Activated CD4-positive, alpha-beta T cell treated with anti-CD3 and anti-CD28 coated beads for 36 hours (primary cell): ENCODE results near the gene SNRPN. TPM values are rescaled to one million over a fixed set of nuclear protein-coding genes. Genes with fewer than 3 reads are reported as not detected.
A peak's percentile ranks its signal among the peaks of the same experiment; 100 is the strongest.

ENCODE experiments used
- ATAC-seq: fragments of 200-7000 bp; cut with Tn5 transposase; one replicate; pipeline ENCODE4 v1.10.0; 2021; ENCODE audit warnings: mild to moderate bottlenecking, moderate library complexity
- CTCF ChIA-PET: fragments of 350-600 bp; sonication (Branson Sonifier 250); formaldehyde crosslinking; loops from one replicate; lab custom pipeline; 2021; ENCODE audit warnings: antibody characterized with exemption; lab: Charles Lee
- POLR2A ChIA-PET: fragments of 350-600 bp; sonication (Branson Sonifier 250); formaldehyde crosslinking; loops from one replicate; lab custom pipeline; 2021; ENCODE audit warnings: antibody characterized with exemption, inconsistent platforms; lab: Charles Lee
- DNase-seq: peaks from one replicate; pipeline ENCODE4 v3.0.0-alpha.2; 2020
- H3K27ac Mint-ChIP-seq: one replicate; pipeline ENCODE4 v1.8.0; 2021; ENCODE audit warnings: mixed read lengths
- H3K27me3 Mint-ChIP-seq: one replicate; pipeline ENCODE4 v1.8.0; 2021; ENCODE audit warnings: mixed read lengths
- H3K36me3 Mint-ChIP-seq: one replicate; pipeline ENCODE4 v1.8.0; 2021; ENCODE audit warnings: low read depth, mixed read lengths
- H3K4me1 Mint-ChIP-seq: one replicate; pipeline ENCODE4 v1.8.0; 2021; ENCODE audit warnings: mixed read lengths
- H3K4me3 Mint-ChIP-seq: one replicate; pipeline ENCODE4 v1.8.0; 2021; ENCODE audit warnings: mild to moderate bottlenecking, moderate library complexity, mixed read lengths
- H3K9me3 Mint-ChIP-seq: one replicate; pipeline ENCODE4 v1.8.0; 2021; ENCODE audit warnings: low read depth, mixed read lengths
- intact Hi-C, 2 experiments: fragments of 100-400 bp; cut with DNase I in 1 of 2; cut with micrococcal nuclease in 1 of 2; formaldehyde crosslinking; loops; one replicate each; pipeline versions ENCODE4 v1.14.2 to v1.15.1; 2022 to 2024; cut with DNase I, micrococcal nuclease
- total RNA-seq, 2 experiments: library from RNA; stranded (reverse); gene quantifications; one replicate each; pipeline ENCODE4 v1.2.3, GENCODE V29; 2021

The SNRPN gene
- total RNA-seq, 2 experiments from 2014 or later, result 62.2 to 70.3 TPM

GRCh38 chr15:24943361-24943760 is 11.4 kb upstream of the SNRPN start:
- ChIA-PET POLR2A (no interaction called here), CTCF (no interaction called here)
- Mint-ChIP-seq H3K9me3 (peaks cover 11% of the 10 kb centered on the region), H3K27ac (no peak overlapping the region), H3K27me3 (no peaks in the 10 kb centered on the region), H3K4me1 (no peaks in the 10 kb centered on the region), H3K36me3 (no peaks in the 10 kb centered on the region), H3K4me3 (no peak overlapping the region)
- ATAC-seq (no peak), DNase-seq (no peak)
- intact Hi-C loops, result no loop called here

DNA sequence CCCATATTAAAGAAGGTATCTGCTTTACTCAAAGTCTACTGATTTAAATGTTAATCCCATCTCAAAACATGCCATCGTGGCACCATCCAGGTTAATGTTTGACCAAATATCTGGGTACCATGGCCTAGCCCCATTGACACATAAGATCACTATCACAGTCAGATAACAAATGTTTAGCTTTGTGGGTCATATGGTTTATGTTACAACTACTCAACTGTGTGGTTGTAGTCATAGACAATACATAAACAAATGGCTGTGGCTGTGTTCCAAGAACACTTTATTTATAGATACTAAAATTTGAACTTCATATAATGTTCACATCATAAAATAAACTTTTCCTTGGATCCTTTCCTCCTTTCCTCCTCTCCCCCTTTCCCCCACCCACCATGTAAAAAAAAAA is 9.8 kb upstream of the SNRPN start:
- intact Hi-C loops, result no loop called here
- ChIA-PET CTCF (no interaction called here), POLR2A (no interaction called here)
- H3K27me3 Mint-ChIP-seq, result no peaks in the 10 kb centered on the region
- ATAC-seq (no peak), DNase-seq (no peak)
- no peaks in the 10 kb centered on the region for H3K36me3 Mint-ChIP-seq
- peaks cover 8% of the 10 kb centered on the region for H3K9me3 Mint-ChIP-seq
- no peak overlapping the region for H3K4me3 Mint-ChIP-seq
- no peak overlapping the region for H3K27ac Mint-ChIP-seq
- H3K4me1 Mint-ChIP-seq, result no peaks in the 10 kb centered on the region

DNA sequence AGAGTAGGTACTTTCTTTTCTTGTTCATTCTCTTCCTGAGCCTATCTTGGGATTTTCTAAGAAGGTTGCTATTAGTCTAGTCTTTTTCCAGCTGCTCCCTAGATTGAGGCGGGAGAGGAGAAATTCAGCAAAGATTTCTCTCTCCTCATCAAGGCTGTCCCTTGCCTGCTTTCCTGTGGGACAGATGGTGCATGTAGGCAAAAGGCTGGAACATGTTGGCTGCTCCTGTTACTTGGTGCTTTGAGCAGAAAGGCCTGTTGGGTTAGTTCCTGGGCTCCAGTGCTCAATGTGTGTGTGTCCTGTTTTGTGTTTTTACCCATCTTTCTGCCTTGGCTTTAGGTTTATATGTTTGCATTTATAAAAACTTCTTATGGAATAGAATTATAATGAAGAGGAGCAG is 9.1 kb upstream of the SNRPN start:
- H3K36me3 Mint-ChIP-seq, result no peaks in the 10 kb centered on the region
- CTCF ChIA-PET, result no interaction called here
- no peak for ATAC-seq
- H3K9me3 Mint-ChIP-seq, result peaks cover 3% of the 10 kb centered on the region
- H3K4me3 Mint-ChIP-seq, result no peak overlapping the region
- intact Hi-C loops, result no loop called here
- POLR2A ChIA-PET, result interaction anchor here (0.7 kb wide), 1 partner anchor 138 kb away, joined by 3 read pairs; no protein-coding TSS in a partner anchor
- H3K27ac Mint-ChIP-seq, result no peak overlapping the region
- no peaks in the 10 kb centered on the region for H3K4me1 Mint-ChIP-seq
- H3K27me3 Mint-ChIP-seq, result no peaks in the 10 kb centered on the region
- DNase-seq, result no peak

DNA sequence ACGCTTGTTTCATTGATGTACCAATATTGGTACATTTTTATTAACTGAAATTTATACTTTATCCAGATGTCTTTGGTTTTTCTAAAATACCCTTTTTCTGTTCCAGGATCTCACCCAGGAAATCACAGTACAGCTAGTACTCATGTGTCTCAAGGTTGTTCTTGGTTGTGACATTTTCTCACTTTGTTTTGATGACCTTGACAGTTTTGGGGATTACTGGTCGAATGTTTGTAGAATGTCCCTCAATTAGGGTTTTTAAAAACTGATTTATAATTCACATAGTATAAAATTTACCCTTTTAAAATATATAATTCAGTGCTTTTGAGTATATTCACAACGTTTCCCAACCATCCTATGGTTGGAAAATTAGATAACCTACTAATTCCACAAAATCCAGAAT is 6.3 kb upstream of the SNRPN start:
- no peak for DNase-seq
- H3K4me1 Mint-ChIP-seq, result no peaks in the 10 kb centered on the region
- ATAC-seq, result no peak
- ChIA-PET POLR2A (no interaction called here), CTCF (no interaction called here)
- no peaks in the 10 kb centered on the region for H3K9me3 Mint-ChIP-seq
- no peaks in the 10 kb centered on the region for H3K36me3 Mint-ChIP-seq
- no peak overlapping the region for H3K27ac Mint-ChIP-seq
- intact Hi-C loops, result no loop called here
- H3K4me3 Mint-ChIP-seq, result no peak overlapping the region
- H3K27me3 Mint-ChIP-seq, result no peaks in the 10 kb centered on the region

- peaks cover 10% of the 10 kb centered on the region for H3K4me1 Mint-ChIP-seq
- peak overlapping the region; percentile 94 for H3K27ac Mint-ChIP-seq
- DNase-seq (peak; percentile 35), ATAC-seq (no peak)
- peak overlapping the region; percentile 91 for H3K4me3 Mint-ChIP-seq
- ChIA-PET CTCF (no interaction called here), POLR2A (interaction anchor here (0.6 kb wide), 1 partner anchor 1127 kb away, joined by 4 read pairs; no protein-coding TSS in a partner anchor)
- no peaks in the 10 kb centered on the region for H3K27me3 Mint-ChIP-seq
- H3K36me3 Mint-ChIP-seq, result peaks cover 21% of the 10 kb centered on the region
- H3K9me3 Mint-ChIP-seq, result peaks cover 11% of the 10 kb centered on the region
- intact Hi-C loops, result loop anchor here in 1 of 2 experiments (5.0 kb wide), 1 partner anchor 1127 kb away; no protein-coding TSS in a partner anchor
These were observed 739 bp downstream of the SNRPN start for GRCh38 chr15:24955531-24955921.

DNA sequence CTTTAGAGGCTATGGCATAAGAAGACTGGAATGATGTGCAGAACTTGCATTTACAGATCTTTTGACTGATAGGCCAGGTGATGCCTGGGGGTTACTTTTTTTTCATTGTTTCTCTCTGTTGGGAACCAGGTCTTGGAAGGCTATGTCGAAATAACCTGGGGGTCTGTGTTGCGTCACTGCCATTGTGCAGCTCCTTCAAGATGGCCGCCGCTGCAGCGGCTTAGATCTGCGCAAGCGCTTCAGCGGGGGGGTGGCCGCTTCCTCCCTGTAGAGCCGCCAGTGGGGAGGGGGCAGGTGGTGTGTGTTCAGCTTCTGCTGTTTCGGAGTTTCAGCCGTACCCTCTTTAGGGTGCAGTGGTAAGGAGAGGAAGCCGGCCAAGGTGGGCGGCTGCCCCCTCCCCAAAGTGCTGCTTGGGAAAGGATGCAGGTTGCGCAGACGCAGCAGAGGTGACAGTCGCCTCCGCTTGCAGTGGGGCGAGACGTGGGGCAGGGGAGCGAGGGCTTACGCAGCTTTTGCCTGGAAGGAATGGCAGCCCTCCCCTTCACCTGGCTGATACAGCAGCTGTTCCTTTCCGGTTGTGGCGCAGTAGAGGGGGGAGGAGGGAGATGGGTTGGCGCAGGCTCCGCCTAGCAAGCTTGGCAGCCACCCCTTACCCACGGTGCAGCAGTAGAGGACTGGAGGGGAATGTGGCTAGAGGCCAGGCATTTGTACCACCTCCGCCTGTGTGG is 1.5 kb downstream of the SNRPN start:
- DNase-seq (peak; percentile 88), ATAC-seq (peak; percentile 83)
- POLR2A ChIA-PET, result interaction anchor here (0.6 kb wide), 1 partner anchor 1127 kb away, joined by 4 read pairs; no protein-coding TSS in a partner anchor
- no peaks in the 10 kb centered on the region for H3K27me3 Mint-ChIP-seq
- peaks cover 27% of the 10 kb centered on the region for H3K36me3 Mint-ChIP-seq
- peaks cover 13% of the 10 kb centered on the region for H3K9me3 Mint-ChIP-seq
- peak overlapping the region; percentile 94 for H3K27ac Mint-ChIP-seq
- peak overlapping the region; percentile 91 for H3K4me3 Mint-ChIP-seq
- peaks cover 11% of the 10 kb centered on the region for H3K4me1 Mint-ChIP-seq
- intact Hi-C loops, result loop anchor here (1.0 to 5.0 kb wide), 3 partner anchors 183 to 1126 kb away; partner anchors contain the start of gene UBE3A (in 2 of the 2)
- CTCF ChIA-PET, result no interaction called here

- Mint-ChIP-seq H3K4me1 (peaks cover 11% of the 10 kb centered on the region), H3K27ac (peak overlapping the region; percentile 15), H3K27me3 (no peaks in the 10 kb centered on the region), H3K4me3 (no peak overlapping the region), H3K9me3 (peaks cover 13% of the 10 kb centered on the region), H3K36me3 (peaks cover 32% of the 10 kb centered on the region)
- CTCF ChIA-PET, result no interaction called here
- intact Hi-C loops, result loop anchor here in 1 of 2 experiments (5.0 kb wide), 1 partner anchor 1125 kb away; no protein-coding TSS in a partner anchor
- POLR2A ChIA-PET, result interaction anchor here (0.6 kb wide), 1 partner anchor 85 kb away, joined by 4 read pairs; no protein-coding TSS in a partner anchor
- ATAC-seq (no peak), DNase-seq (no peak)
These were observed 2.9 kb downstream of the SNRPN start for GRCh38 chr15:24957691-24958090.

DNA sequence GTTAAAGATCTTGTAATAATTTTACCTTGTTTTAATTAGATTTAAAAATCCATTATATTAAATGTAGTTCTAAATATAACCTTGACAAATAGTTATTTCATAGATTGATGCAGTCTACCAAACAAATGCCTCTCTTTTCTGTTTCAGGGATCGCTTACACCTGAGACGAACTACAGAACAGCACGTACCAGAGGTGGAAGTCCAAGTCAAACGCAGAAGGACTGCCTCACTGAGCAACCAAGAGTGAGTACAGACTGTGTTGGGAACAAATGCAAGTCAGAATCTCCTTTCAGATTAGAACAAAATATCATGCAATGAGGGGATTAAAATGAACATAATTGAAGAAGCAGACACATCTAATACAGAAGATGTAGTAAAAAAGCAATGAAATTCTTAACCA is 7.2 kb downstream of the SNRPN start:
- intact Hi-C loops, result no loop called here
- ATAC-seq (no peak), DNase-seq (no peak)
- POLR2A ChIA-PET, result no interaction called here
- H3K27ac Mint-ChIP-seq, result no peak overlapping the region
- H3K27me3 Mint-ChIP-seq, result no peaks in the 10 kb centered on the region
- peaks cover 11% of the 10 kb centered on the region for H3K4me1 Mint-ChIP-seq
- peaks cover 30% of the 10 kb centered on the region for H3K9me3 Mint-ChIP-seq
- CTCF ChIA-PET, result no interaction called here
- H3K36me3 Mint-ChIP-seq, result peaks cover 71% of the 10 kb centered on the region
- no peak overlapping the region for H3K4me3 Mint-ChIP-seq

DNA sequence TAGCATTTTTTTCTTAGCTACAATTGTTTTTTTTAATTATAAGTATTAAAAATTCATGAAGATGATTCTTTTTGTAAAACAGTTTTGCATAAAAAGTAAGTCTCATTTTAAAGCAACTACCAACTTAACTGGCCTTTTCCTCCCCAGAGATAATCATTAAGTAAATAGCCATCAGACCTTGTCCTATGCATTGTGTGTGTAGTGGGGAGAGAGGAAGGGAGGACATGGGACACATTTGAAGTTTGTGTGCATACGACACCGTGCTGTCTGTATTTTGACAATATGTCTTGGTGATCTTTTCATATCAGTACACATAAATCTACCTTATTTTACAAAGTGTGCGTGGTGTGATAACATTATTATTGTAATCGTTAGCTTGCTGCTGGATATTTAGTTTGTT is 8.1 kb downstream of the SNRPN start:
- H3K27ac Mint-ChIP-seq, result no peak overlapping the region
- ChIA-PET POLR2A (no interaction called here), CTCF (no interaction called here)
- H3K4me1 Mint-ChIP-seq, result peaks cover 6% of the 10 kb centered on the region
- peaks cover 31% of the 10 kb centered on the region for H3K9me3 Mint-ChIP-seq
- H3K27me3 Mint-ChIP-seq, result no peaks in the 10 kb centered on the region
- ATAC-seq (no peak), DNase-seq (no peak)
- peaks cover 74% of the 10 kb centered on the region for H3K36me3 Mint-ChIP-seq
- intact Hi-C loops, result no loop called here
- no peak overlapping the region for H3K4me3 Mint-ChIP-seq

DNA sequence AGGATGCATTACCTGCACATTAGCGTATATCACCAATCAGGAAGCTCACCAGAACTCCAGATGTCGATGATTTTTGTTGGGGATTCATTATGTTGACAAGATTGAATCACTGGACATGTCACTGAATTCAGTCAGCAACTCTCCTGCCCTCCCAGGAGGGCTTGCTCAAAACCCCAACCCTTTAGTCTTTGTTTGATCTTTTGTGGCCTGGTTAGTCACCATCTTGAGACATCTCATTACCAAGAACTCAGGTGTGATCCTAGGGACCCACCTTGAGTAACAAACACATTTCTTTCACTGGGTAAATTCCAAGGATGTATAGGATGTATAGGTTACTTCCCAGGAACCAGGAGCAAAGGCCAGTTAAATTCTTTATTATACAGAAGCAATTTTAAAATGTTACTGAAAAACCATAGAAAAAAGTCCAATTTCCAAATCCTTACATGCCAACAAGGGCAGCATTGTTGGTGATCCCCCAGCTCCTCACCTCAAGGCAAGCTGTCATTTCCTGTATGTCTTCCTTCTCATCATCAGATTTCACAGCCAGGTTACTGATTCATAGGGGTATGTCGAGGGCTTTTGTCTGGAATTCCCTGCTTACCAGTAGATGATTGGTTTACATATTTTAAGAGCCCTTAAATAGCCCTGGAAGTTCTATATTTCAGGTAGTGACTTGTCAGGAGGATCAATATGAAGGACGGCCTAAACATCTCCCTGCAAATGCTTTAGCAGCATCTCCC is 11.7 kb downstream of the SNRPN start:
- CTCF ChIA-PET, result no interaction called here
- no peak overlapping the region for H3K4me3 Mint-ChIP-seq
- POLR2A ChIA-PET, result no interaction called here
- H3K27ac Mint-ChIP-seq, result no peak overlapping the region
- peaks cover 33% of the 10 kb centered on the region for H3K9me3 Mint-ChIP-seq
- H3K36me3 Mint-ChIP-seq, result peaks cover 80% of the 10 kb centered on the region
- ATAC-seq, result peak; percentile 44
- no peak for DNase-seq
- no peaks in the 10 kb centered on the region for H3K27me3 Mint-ChIP-seq
- H3K4me1 Mint-ChIP-seq, result no peaks in the 10 kb centered on the region
- intact Hi-C loops, result no loop called here

DNA sequence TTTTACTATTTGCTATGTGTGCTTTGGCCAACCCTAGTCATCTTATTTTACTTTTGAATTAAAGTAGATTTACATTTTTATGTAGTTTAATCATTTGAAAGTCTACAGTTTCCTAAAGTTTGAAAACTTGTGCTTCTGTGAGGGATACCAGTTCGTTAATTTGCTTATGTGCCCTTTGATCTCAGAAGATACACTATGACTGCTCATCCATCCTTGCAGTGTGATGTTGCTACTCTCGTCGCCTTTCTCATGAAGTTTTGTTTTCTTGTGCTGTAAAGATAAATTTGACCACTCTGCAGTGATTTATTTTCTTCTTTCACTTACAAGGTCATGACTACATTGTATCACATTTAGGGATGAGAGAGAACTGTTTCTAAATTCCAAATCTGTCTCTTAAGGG is 16.3 kb downstream of the SNRPN start:
- no peak overlapping the region for H3K4me3 Mint-ChIP-seq
- DNase-seq (no peak), ATAC-seq (no peak)
- H3K27ac Mint-ChIP-seq, result no peak overlapping the region
- H3K36me3 Mint-ChIP-seq, result peaks cover 84% of the 10 kb centered on the region
- POLR2A ChIA-PET, result no interaction called here
- H3K9me3 Mint-ChIP-seq, result peaks cover 38% of the 10 kb centered on the region
- no peaks in the 10 kb centered on the region for H3K27me3 Mint-ChIP-seq
- intact Hi-C loops, result no loop called here
- no peaks in the 10 kb centered on the region for H3K4me1 Mint-ChIP-seq
- CTCF ChIA-PET, result no interaction called here

DNA sequence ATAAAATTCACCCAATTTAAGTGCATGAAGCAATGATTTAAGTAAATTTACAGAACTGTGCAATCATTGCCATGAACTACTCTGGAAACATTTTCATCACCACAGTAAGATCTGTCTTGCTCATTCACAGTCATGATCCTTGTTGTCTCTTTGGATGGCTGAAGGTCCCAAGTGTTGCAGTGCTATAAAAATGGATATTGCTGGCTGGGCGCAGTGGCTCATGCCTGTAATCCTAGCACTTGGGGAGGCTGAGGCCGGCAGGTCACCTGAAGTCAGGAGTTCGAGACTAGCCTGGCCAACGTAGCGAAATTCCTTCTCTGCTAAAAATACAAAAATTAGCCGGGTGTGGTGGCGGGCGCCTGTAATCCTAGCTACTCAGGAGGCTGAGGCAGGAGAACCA is 17.0 kb downstream of the SNRPN start:
- ChIA-PET POLR2A (no interaction called here), CTCF (no interaction called here)
- H3K27me3 Mint-ChIP-seq, result no peaks in the 10 kb centered on the region
- intact Hi-C loops, result no loop called here
- peaks cover 38% of the 10 kb centered on the region for H3K9me3 Mint-ChIP-seq
- H3K4me3 Mint-ChIP-seq, result no peak overlapping the region
- peaks cover 84% of the 10 kb centered on the region for H3K36me3 Mint-ChIP-seq
- ATAC-seq (no peak), DNase-seq (no peak)
- no peak overlapping the region for H3K27ac Mint-ChIP-seq
- H3K4me1 Mint-ChIP-seq, result no peaks in the 10 kb centered on the region
